Panc1 (cell line): ENCODE results near the gene FBLIM1. TPM values are rescaled to one million over a fixed set of nuclear protein-coding genes. Genes with fewer than 3 reads are reported as not detected.

Experiments used
- ATAC-seq: fragments of 200-7000 bp; cut with Tn5 transposase; 2 replicates; pipeline ENCODE4 v1.9.1; 2020; ENCODE audit warnings: mild to moderate bottlenecking, moderate library complexity
- BruUV-seq: library from RNA; stranded (reverse); fragments of 400-500 nt; replicated peaks from 2 replicates; lab custom pipeline; 2021; lab: Mats Ljungman, UMichigan
- CTCF ChIA-PET: fragments of 300-600 bp; sonication (Branson Sonifier 250); formaldehyde crosslinking; loops from one replicate; lab custom pipeline; 2022; ENCODE audit warnings: antibody characterized with exemption; lab: Charles Lee
- POLR2A ChIA-PET: fragments of 300-600 bp; sonication (Branson Sonifier 250); formaldehyde crosslinking; loops from one replicate; lab custom pipeline; 2022; ENCODE audit warnings: antibody characterized with exemption; lab: Charles Lee
- DNase-seq: peaks from one replicate; pipeline ENCODE4 v3.0.0-alpha.2; 2010; ENCODE audit warnings: low read depth, low spot score
- H3K27ac ChIP-seq: 2 replicates; pipeline ENCODE4 v1.5.1; 2011; ENCODE audit warnings: mild to moderate bottlenecking, low read length, inconsistent platforms
- H3K27me3 ChIP-seq: fragments of 200-500 bp; sonication (Bioruptor generic); 2 replicates; pipeline ENCODE4 v1.6.0; 2014; ENCODE audit warnings: low read length, inconsistent platforms; ENCODE audit not compliant: control insufficient read depth, insufficient read depth
- H3K36me3 ChIP-seq: fragments of 200-500 bp; sonication (Bioruptor generic); 2 replicates; pipeline ENCODE4 v1.5.1; 2014; ENCODE audit warnings: inconsistent platforms, mild to moderate bottlenecking, low read length, moderate library complexity; ENCODE audit not compliant: control insufficient read depth, insufficient read depth
- H3K4me1 ChIP-seq: 2 replicates; pipeline ENCODE4 v1.5.1; 2011; ENCODE audit warnings: inconsistent platforms, mild to moderate bottlenecking, low read length, moderate library complexity; ENCODE audit not compliant: control insufficient read depth, insufficient read depth
- H3K4me3 ChIP-seq, 2 experiments: 2 replicates each; pipeline ENCODE4 v1.5.1; 2011 to 2012; ENCODE audit warnings: low read depth in 2 of 2, low read length in 2 of 2, mild to moderate bottlenecking in 2 of 2, inconsistent platforms in 1 of 2, moderate library complexity in 1 of 2
- H3K9me3 ChIP-seq: fragments of 200-500 bp; sonication (Bioruptor generic); 2 replicates; pipeline ENCODE4 v1.5.1; 2014; ENCODE audit warnings: low read depth, mild to moderate bottlenecking, inconsistent platforms, low read length, moderate library complexity; ENCODE audit not compliant: control insufficient read depth, insufficient read depth
- POLR2AphosphoS5 ChIP-seq: IDR thresholded peaks from 2 replicates; pipeline ENCODE4 v1.6.1; 2012; ENCODE audit warnings: mild to moderate bottlenecking, low read depth, low read length, moderate library complexity
- REST ChIP-seq, 2 experiments: IDR thresholded peaks; 2 replicates each; pipeline ENCODE4 v1.6.1; 2011 to 2012; ENCODE audit warnings: low read depth in 2 of 2, control low read depth in 1 of 2, low read length in 1 of 2, mild to moderate bottlenecking in 1 of 2, moderate library complexity in 1 of 2; ENCODE audit not compliant: insufficient read depth in 1 of 2
- SIN3A ChIP-seq: IDR thresholded peaks from 2 replicates; pipeline ENCODE4 v1.6.1; 2012; ENCODE audit warnings: low read depth, mild to moderate bottlenecking, low read length, moderate library complexity, borderline replicate concordance; ENCODE audit not compliant: insufficient read depth
- TCF7L2 ChIP-seq: IDR thresholded peaks from 2 replicates; pipeline ENCODE4 v1.6.1; 2011; ENCODE audit warnings: mild to moderate bottlenecking, low read depth, low read length, inconsistent platforms
- in situ Hi-C: cut with HindIII; loops from 2 replicates; pipeline ENCODE4 v1.10.0; 2016; ENCODE audit warnings: low sequenced_read_pairs, low pct_unique_long_range_greater_than_20kb
- intact Hi-C: fragments of 100-400 bp; cut with micrococcal nuclease; formaldehyde crosslinking; loops from one replicate; pipeline ENCODE4 v1.10.0; 2022; ENCODE audit not compliant: unreplicated experiment
- total RNA-seq: library from RNA; stranded (reverse); gene quantifications from one replicate; pipeline ENCODE4 v1.2.1, GENCODE V29; 2021; ENCODE audit not compliant: unreplicated experiment
- TF ChIP-seq, protein P1 (sequence below): fragments of 450-650 bp; IDR thresholded peaks from 2 replicates; pipeline ENCODE4 v1.5.1; 2017; ENCODE audit warnings: mild to moderate bottlenecking

The FBLIM1 gene
- total RNA-seq, 1 experiment from 2014 or later: 4.3 TPM

DNA sequence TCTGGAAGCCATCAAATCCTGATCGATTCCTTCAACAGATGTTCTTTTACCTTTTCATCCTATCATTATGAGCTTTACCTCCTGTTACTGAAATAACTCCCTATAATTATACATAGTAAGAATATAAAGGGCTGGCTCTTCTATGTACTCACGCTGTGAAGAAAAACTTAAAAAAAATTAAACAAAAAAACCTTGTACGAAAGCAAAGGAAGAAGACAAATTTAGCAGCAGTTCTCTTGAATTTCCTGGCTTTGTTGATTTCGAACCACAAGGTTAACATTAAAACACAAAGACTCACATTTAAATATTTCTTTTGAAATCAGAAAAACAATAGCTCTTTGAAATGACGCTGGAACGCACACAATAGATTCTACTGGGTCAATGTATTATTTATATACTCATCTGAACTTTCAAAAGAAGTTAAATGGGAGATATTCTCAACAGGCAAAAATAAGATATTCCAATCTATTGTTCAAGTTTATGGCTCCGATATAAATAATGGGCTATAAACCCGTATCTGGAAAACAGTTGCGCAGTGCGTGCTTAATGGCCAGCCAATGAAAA, 75.3 kb downstream of the FBLIM1 start:
- CTCF ChIA-PET: interaction anchor here (0.6 to 1.0 kb wide), 4 partner anchors 15 to 31 kb away, joined by 3 to 8 read pairs (median 5); no protein-coding TSS in a partner anchor

GRCh38 chr1:15834406-15835204, 76.0 kb downstream of the FBLIM1 start:
- no TSS peak for BruUV-seq
- TF ChIP-seq, protein P1, sequence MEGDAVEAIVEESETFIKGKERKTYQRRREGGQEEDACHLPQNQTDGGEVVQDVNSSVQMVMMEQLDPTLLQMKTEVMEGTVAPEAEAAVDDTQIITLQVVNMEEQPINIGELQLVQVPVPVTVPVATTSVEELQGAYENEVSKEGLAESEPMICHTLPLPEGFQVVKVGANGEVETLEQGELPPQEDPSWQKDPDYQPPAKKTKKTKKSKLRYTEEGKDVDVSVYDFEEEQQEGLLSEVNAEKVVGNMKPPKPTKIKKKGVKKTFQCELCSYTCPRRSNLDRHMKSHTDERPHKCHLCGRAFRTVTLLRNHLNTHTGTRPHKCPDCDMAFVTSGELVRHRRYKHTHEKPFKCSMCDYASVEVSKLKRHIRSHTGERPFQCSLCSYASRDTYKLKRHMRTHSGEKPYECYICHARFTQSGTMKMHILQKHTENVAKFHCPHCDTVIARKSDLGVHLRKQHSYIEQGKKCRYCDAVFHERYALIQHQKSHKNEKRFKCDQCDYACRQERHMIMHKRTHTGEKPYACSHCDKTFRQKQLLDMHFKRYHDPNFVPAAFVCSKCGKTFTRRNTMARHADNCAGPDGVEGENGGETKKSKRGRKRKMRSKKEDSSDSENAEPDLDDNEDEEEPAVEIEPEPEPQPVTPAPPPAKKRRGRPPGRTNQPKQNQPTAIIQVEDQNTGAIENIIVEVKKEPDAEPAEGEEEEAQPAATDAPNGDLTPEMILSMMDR: no peak
- TF ChIP-seq REST (IDR thresholded peaks at IDR 0.05; ENCODE audit: insufficient read depth in 1 of 2, low read depth in 2 of 2, low read length in 1 of 2) (no peak; a peak in 1 of 4 replicates), SIN3A (peak; percentile 71; the same call in 1 of the 2 replicates), TCF7L2 (peak; percentile 100)

More for the DNA sequence above, 75.3 kb downstream of the FBLIM1 start:
- POLR2A ChIA-PET: interaction anchor here (0.6 to 2.0 kb wide), 9 partner anchors 9 to 52 kb away, joined by 3 to 23 read pairs (median 5); partner anchors contain the start of gene SPEN
- no peak for ATAC-seq
- Histone ChIP-seq H3K36me3 (no peaks in the 10 kb centered on the region), H3K4me1 (peaks cover 27% of the 10 kb centered on the region), H3K27me3 (no peaks in the 10 kb centered on the region), H3K27ac (peak overlapping the region; percentile 95), H3K9me3 (no peaks in the 10 kb centered on the region), H3K4me3 (peak overlapping the region; percentile 65 to 91)
- intact Hi-C loops (no loop called here), in situ Hi-C loops (no loop called here)
- no peak for DNase-seq
- TSS peak; percentile 81 for BruUV-seq
- TF ChIP-seq REST (IDR thresholded peaks at IDR 0.05; ENCODE audit: insufficient read depth in 1 of 2, low read depth in 2 of 2, low read length in 1 of 2): no peak
- no peak for TF ChIP-seq TCF7L2
- TF ChIP-seq POLR2AphosphoS5: 0 out of 2 replicates have a peak, but pooled peaks have one; percentile 0
- TF ChIP-seq, protein P1: no peak

More at GRCh38 chr1:15834406-15835204, 76.0 kb downstream of the FBLIM1 start:
- ChIA-PET POLR2A (interaction anchor here (0.5 to 2.0 kb wide), 12 partner anchors 9 to 393 kb away, joined by 3 to 23 read pairs (median 4); partner anchors contain the start of gene SPEN), CTCF (interaction anchor here (0.7 to 0.8 kb wide), 2 partner anchors 14 to 15 kb away, joined by 3 to 4 read pairs; no protein-coding TSS in a partner anchor)
- peaks cover 27% of the 10 kb centered on the region for H3K4me1 ChIP-seq
- peak overlapping the region; percentile 95 for H3K27ac ChIP-seq
- H3K36me3 ChIP-seq: no peaks in the 10 kb centered on the region
- in situ Hi-C loops (no loop called here), intact Hi-C loops (no loop called here)
- no peaks in the 10 kb centered on the region for H3K27me3 ChIP-seq
- peak; percentile 85 for ATAC-seq
- H3K4me3 ChIP-seq: peak overlapping the region; percentile 65 to 91
- DNase-seq: peak; percentile 90
- H3K9me3 ChIP-seq: no peaks in the 10 kb centered on the region
